Uterus (tissue), 4 donors: Measurements from ENCODE around the gene CEP164. TPM values are rescaled to one million over a fixed set of nuclear protein-coding genes. Genes with fewer than 3 reads are reported as not detected.

Experiments
- DNase-seq, 2 donors: peaks; one replicate each; pipeline ENCODE4 v3.0.0-alpha.2; 2019 to 2020
- H3K27ac ChIP-seq, 2 donors: fragments of 200-600 bp; sonication (generic); 1 replicate in 1 of 2; 2 replicates in 1 of 2; pipeline ENCODE4 v1.5.1; 2016 to 2018
- H3K27me3 ChIP-seq, 2 donors: fragments of 200-600 bp; sonication (generic); one replicate each; pipeline ENCODE4 v1.5.1; 2018 to 2019; ENCODE audit warnings: control low read depth in 1 of 2
- H3K36me3 ChIP-seq, 2 donors: fragments of 200-600 bp; sonication (generic); one replicate each; pipeline ENCODE4 v1.5.1; 2019; ENCODE audit warnings: control low read depth in 1 of 2
- H3K4me1 ChIP-seq, 2 donors: fragments of 200-600 bp; sonication (generic); one replicate each; pipeline ENCODE4 v1.5.1; 2018 to 2019; ENCODE audit warnings: control low read depth in 1 of 2
- H3K4me3 ChIP-seq, 2 donors: fragments of 200-600 bp; sonication (generic); 1 replicate in 1 of 2; 2 replicates in 1 of 2; pipeline ENCODE4 v1.5.1; 2018 to 2019; ENCODE audit warnings: mild to moderate bottlenecking in 1 of 2
- H3K9me3 ChIP-seq, 2 donors: fragments of 200-600 bp; sonication (generic); one replicate each; pipeline ENCODE4 v1.5.1; 2019; ENCODE audit warnings: control low read depth in 1 of 2
- POLR2A ChIP-seq, 2 donors: fragments of 450-650 bp; IDR thresholded peaks; one replicate each; pipeline ENCODE4 v1.6.1; 2016; ENCODE audit warnings: antibody characterized with exemption in 2 of 2, mild to moderate bottlenecking in 1 of 2, moderate library complexity in 1 of 2
- intact Hi-C: fragments of 100-400 bp; cut with DNase I; formaldehyde crosslinking; loops from one replicate; pipeline ENCODE4 v1.15.1; 2023; ENCODE audit warnings: low total_unique reads
- total RNA-seq, 4 donors: library from RNA; depleted of rRNA in 3 of 4; stranded (reverse); fragments of >200 nt in 3 of 4; gene quantifications; one replicate each; pipeline versions ENCODE4 v1.1.0 to v1.2.4, GENCODE V29; 2014 to 2023
- TF ChIP-seq, protein P1 (sequence below), 4 experiments: fragments of 200-600 bp in 2 of 4; fragments of 450-650 bp in 2 of 4; sonication (generic) in 2 of 4; IDR thresholded peaks; one replicate each; pipeline ENCODE4 v1.5.1; 2016 to 2019; ENCODE audit warnings: antibody characterized with exemption in 4 of 4, mild to moderate bottlenecking in 2 of 4, moderate library complexity in 1 of 4
- donor health status: DM: yes; HTN: yes; CAD: no.

CEP164 gene
- total RNA-seq, 4 donors from 2014 or later: 16.4 to 64.2 (median 46.1) TPM

DNA sequence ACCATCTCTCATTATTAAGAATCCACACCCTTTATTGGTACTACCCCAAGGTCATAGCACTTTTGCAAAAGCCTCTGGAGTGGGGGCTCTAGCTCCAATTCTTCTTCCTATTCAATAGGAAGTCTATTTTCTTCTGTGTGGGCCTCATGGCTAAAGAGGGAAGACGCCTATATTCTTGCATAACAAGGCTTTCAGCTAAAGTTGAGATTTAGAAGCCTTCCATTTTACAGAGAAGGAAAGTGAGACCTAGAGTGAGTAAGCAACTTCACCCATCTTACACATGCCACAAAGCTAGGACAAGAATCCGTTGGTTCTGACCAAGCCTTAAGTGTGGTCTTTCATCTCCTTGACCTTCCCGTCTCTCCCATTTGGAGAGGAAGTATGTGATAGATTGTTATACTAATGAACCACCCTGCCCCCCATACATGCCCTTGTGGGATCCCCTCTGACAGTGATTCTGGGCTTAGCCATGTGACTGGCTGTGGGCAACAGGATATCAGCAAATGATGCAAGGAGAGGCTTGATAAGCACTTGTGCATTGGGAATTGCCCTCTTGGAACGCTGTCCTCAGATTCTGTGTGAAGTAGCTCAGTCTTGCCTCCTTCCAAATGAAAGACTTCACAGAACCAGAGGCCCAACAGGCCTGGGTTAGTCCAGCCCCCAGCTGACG, 23.9 kb upstream of the CEP164 start:
- H3K4me1 ChIP-seq: peaks cover 0 to 5% of the 10 kb centered on the region in 2 donors
- intact Hi-C loops: no loop called here
- no peak for DNase-seq
- no peaks in the 10 kb centered on the region for H3K36me3 ChIP-seq
- H3K27me3 ChIP-seq: no peaks in the 10 kb centered on the region
- no peak overlapping the region for H3K27ac ChIP-seq
- TF ChIP-seq, protein P1, sequence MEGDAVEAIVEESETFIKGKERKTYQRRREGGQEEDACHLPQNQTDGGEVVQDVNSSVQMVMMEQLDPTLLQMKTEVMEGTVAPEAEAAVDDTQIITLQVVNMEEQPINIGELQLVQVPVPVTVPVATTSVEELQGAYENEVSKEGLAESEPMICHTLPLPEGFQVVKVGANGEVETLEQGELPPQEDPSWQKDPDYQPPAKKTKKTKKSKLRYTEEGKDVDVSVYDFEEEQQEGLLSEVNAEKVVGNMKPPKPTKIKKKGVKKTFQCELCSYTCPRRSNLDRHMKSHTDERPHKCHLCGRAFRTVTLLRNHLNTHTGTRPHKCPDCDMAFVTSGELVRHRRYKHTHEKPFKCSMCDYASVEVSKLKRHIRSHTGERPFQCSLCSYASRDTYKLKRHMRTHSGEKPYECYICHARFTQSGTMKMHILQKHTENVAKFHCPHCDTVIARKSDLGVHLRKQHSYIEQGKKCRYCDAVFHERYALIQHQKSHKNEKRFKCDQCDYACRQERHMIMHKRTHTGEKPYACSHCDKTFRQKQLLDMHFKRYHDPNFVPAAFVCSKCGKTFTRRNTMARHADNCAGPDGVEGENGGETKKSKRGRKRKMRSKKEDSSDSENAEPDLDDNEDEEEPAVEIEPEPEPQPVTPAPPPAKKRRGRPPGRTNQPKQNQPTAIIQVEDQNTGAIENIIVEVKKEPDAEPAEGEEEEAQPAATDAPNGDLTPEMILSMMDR (IDR thresholded peaks at IDR 0.05): no peak
- no peak for TF ChIP-seq POLR2A (IDR thresholded peaks at IDR 0.05)
- no peaks in the 10 kb centered on the region for H3K9me3 ChIP-seq
- H3K4me3 ChIP-seq: no peak overlapping the region

DNA sequence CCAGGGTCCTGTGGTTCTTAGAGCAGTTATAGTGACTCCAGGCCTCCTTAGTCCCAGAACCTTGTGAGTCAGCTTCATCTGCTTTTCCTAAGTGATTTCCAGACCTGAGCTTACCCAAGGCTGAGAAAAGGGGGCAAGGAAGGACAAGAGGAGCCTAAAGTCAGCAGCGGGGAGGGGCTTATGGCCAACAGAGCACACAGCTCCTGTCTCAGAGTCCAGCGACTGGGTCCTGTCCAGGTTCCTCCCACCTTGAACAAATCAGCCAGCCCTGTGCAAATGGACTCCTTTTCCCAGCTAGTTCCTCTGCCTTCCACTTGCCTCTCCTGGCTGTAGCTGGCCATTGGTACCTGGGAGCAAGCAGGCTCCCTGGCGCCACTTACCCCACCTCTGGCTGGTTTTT, 22.5 kb upstream of the CEP164 start:
- no peaks in the 10 kb centered on the region for H3K4me1 ChIP-seq
- no peak for DNase-seq
- no peaks in the 10 kb centered on the region for H3K36me3 ChIP-seq
- no peaks in the 10 kb centered on the region for H3K27me3 ChIP-seq
- no peak for TF ChIP-seq POLR2A (IDR thresholded peaks at IDR 0.05)
- TF ChIP-seq, protein P1 (IDR thresholded peaks at IDR 0.05): no peak
- intact Hi-C loops: no loop called here
- H3K27ac ChIP-seq: no peak overlapping the region
- no peaks in the 10 kb centered on the region for H3K9me3 ChIP-seq
- no peak overlapping the region for H3K4me3 ChIP-seq

DNA sequence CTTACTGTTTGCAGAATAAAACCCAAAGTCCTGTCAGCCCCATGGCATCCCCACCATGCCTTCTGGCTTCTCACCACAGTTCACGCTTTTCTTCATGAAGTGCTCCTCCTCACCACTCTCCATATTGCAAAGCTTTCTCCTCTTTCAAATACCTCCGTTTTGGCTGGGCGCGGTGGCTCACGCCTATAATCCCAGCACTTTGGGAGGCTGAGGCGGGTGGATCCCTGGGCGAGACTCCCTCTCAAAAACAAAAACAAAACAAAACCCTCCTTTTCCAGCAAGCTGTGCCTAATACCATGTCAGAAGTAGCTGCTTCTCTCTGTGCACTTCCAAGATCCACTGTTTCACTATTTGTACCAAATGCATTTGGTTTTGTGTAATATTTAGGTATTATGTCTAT, 18.3 kb upstream of the CEP164 start:
- TF ChIP-seq POLR2A (IDR thresholded peaks at IDR 0.05): no peak
- TF ChIP-seq, protein P1 (IDR thresholded peaks at IDR 0.05): no peak
- intact Hi-C loops: no loop called here
- Histone ChIP-seq H3K27ac (no peak overlapping the region), H3K27me3 (no peaks in the 10 kb centered on the region), H3K4me1 (no peaks in the 10 kb centered on the region), H3K4me3 (no peak overlapping the region), H3K9me3 (no peaks in the 10 kb centered on the region), H3K36me3 (no peaks in the 10 kb centered on the region)
- no peak for DNase-seq

DNA sequence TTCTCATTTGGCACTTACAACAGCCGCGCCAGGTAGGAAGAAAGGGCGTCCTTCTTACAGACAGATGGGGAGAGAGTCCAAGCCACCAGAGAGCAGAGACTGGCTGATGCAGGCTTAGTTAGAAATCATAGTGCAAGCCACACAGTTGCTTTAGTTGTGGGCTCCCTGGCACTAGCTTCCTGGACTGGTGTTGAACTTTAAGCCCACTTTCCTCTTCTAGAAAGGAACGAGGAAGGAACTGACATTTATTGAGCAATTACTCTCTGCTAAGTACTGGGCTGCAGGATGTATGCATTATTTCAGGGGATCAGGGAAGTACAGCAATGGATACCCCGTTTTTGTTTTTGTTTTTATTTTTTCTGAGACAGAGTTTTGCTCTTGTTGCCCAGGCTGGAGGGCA, 14.6 kb upstream of the CEP164 start:
- Histone ChIP-seq H3K4me1 (peaks cover 4 to 10% of the 10 kb centered on the region in 2 donors), H3K4me3 (no peak overlapping the region), H3K27me3 (no peaks in the 10 kb centered on the region), H3K36me3 (no peaks in the 10 kb centered on the region), H3K9me3 (no peaks in the 10 kb centered on the region), H3K27ac (no peak overlapping the region)
- DNase-seq: no peak
- intact Hi-C loops: loop anchor here (10.0 kb wide), 1 partner anchor 78 kb away; the partner anchor contains the start of genes PCSK7 and RNF214
- TF ChIP-seq POLR2A (IDR thresholded peaks at IDR 0.05): no peak
- TF ChIP-seq, protein P1 (IDR thresholded peaks at IDR 0.05): no peak

DNA sequence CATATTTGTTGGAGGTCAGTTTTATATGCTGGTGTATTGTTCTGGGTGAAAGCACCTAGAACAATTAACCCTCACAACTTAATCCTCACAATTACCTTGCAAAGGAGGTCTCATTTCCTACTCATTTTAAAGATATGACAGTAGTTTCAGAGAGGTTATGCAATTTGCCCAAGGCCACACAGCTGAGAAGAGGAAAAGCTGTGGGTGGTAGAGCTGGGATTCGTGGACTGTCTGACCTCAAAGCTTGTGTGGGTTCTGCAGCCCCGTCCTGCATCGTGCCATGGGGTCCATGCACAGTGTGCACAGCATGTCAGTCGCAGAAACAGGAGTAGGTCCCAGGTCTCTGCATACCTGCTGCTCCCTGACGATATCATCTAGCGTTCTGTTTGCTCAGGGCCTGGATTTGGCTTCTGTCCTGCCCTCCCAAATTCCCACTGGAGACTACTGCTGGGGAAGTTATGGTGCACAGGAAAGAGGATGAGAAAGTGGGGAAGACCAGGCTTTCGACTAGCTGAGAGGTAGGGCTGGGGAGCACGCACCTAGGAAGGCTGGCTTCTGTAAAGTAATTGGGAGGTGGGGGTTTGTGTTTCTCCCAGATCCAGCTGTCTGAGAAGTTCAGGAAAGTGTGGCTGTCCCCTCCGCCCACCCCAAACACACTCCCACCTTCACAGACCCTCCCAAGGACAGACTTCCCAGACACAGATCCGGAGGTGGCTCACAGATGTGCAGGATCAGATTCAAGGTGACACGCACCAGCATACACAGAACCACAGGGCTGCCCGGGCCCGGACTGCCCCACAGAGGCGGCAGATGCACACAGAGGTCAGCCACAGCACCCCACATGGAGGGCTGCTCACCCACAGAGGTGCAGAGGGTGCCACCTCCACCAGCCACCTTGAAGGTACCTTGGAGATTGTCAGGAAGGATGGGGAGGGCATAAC, 13.6 kb upstream of the CEP164 start:
- Histone ChIP-seq H3K36me3 (no peaks in the 10 kb centered on the region), H3K4me3 (no peak overlapping the region), H3K27me3 (no peaks in the 10 kb centered on the region), H3K9me3 (no peaks in the 10 kb centered on the region), H3K4me1 (peaks cover 4 to 10% of the 10 kb centered on the region in 2 donors), H3K27ac (no peak overlapping the region)
- intact Hi-C loops: loop anchor here (10.0 kb wide), 1 partner anchor 79 kb away; the partner anchor contains the start of genes PCSK7 and RNF214
- TF ChIP-seq, protein P1 (IDR thresholded peaks at IDR 0.05): no peak
- TF ChIP-seq POLR2A (IDR thresholded peaks at IDR 0.05): no peak
- DNase-seq: no peak
